Esophagus muscularis mucosa (tissue), 3 donors: Measurements from ENCODE around the gene IGLL1.

ENCODE experiments used
- POLR2A ChIP-seq: fragments of 450-650 bp; IDR thresholded peaks from one replicate; pipeline ENCODE4 v1.6.1; 2017; ENCODE audit warnings: antibody characterized with exemption, moderate library complexity, mild to moderate bottlenecking, low read depth
- TF ChIP-seq, protein P1 (sequence below), 3 experiments: fragments of 200-600 bp in 2 of 3; fragments of 450-650 bp in 1 of 3; sonication (generic) in 2 of 3; IDR thresholded peaks; one replicate each; pipeline ENCODE4 v1.5.1; 2017 to 2019; ENCODE audit warnings: antibody characterized with exemption in 3 of 3, mild to moderate bottlenecking in 2 of 3, moderate library complexity in 1 of 3

DNA sequence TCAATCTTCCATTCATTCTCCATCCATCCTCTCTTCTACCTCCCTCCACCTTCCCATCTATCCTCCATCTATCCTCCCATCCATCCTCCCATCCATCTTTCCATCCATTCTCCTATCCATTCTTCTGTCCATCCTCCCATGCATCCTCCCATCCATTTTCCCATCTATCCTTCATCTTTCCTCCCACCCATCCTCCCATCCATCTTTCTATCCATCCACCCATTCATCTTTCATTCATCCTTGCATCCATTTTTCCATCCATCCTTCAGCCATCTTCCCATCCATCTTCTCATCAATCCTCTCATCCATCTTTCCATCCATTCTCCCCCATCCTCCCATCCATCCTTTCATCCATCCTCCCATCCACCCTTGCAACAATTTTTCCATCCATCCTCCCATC lies 27.5 kb downstream of the IGLL1 start:
- TF ChIP-seq POLR2A, result no peak
- TF ChIP-seq, protein P1, sequence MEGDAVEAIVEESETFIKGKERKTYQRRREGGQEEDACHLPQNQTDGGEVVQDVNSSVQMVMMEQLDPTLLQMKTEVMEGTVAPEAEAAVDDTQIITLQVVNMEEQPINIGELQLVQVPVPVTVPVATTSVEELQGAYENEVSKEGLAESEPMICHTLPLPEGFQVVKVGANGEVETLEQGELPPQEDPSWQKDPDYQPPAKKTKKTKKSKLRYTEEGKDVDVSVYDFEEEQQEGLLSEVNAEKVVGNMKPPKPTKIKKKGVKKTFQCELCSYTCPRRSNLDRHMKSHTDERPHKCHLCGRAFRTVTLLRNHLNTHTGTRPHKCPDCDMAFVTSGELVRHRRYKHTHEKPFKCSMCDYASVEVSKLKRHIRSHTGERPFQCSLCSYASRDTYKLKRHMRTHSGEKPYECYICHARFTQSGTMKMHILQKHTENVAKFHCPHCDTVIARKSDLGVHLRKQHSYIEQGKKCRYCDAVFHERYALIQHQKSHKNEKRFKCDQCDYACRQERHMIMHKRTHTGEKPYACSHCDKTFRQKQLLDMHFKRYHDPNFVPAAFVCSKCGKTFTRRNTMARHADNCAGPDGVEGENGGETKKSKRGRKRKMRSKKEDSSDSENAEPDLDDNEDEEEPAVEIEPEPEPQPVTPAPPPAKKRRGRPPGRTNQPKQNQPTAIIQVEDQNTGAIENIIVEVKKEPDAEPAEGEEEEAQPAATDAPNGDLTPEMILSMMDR (IDR thresholded peaks at IDR 0.05), result no peak
